NCI-H1048 (cell line): ENCODE results near the gene PRPF4.
"Not testable (repeated sequence)": the region's sequence is repeated elsewhere in the genome, so short reads cannot be mapped to it uniquely, and the experiment has no call there.

ENCODE experiments used
- DNase-seq: peaks from one replicate; lab custom pipeline; 2025; lab: John Stamatoyannopoulos, UW

The PRPF4 gene

DNA sequence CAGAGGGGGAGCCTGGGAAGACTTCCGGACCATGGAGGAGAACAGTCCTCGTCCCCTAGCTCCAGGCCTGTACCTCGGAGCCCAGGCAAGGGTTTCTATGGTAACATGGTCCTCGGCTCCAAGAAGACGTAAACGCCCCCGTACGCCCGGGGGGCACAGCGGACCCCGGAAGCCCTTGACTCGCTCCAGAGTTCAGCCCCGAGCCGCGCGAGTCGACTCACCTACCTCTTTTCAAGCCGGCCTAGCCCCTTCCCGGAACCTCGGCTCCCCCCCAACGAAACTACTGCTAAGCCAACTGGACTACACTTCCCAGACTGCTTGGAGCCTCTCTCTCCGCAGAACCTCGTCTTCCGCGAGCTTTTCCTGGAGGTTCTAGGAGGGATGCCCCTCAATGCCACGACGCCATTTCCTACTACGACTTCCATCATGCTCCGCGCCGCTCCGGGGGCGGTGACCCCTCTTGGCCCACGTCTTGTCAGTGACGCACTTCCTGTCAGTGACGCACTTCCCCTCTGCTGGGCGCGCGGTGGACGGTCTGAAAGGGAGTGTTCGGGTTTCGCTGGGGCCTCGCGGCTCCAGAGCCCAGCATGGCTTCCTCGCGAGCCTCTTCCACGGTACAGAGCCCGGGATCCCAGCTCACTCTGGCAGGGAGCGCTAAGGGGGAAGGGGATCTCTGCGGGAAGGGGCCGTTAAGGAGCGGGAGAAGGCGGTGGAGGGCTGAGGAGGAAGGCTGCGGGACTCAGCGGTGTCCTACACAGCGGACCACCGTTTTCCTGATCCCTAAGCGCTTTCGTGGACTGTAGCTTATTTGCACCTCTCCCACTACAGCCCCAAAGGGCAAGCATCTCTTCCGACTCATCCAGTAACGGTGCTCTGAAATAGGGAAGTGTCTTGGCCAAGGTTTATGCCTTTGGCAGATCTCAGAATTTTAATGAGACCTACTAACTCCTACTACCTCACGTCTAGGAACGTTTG lies at the start of gene PRPF4, which contains the start of gene CDC26:
Gene PRPF4 (plus strand): TSS at position 502 of the 975 bp plus-strand sequence. CDS start 86 bp downstream, at position 588.
Gene CDC26 (minus strand): TSS at position 416 of the 975 bp plus-strand sequence. CDS start 3,065 bp downstream, outside the sequence.
- peak; percentile 94 for DNase-seq

DNA sequence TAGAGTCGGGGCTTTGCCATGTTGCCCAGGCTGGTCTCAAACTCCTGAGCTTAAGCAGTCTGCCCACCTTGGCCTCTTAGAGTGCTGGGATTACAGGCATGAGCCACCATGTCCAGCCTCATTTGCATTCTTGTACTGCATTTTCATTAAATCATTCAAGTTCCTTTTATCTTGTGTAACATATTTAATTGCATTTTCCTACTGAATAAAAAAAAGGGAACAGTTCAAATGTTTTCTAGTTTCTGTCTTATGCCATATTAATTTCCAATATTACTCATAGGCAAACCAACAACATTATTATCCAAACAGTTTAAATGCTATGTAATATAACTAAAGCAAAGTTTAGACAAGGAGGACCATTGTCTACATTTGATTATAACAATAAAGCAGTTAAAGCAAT lies 48.0 kb upstream of the PRPF4 start:
- no peak for DNase-seq

DNA sequence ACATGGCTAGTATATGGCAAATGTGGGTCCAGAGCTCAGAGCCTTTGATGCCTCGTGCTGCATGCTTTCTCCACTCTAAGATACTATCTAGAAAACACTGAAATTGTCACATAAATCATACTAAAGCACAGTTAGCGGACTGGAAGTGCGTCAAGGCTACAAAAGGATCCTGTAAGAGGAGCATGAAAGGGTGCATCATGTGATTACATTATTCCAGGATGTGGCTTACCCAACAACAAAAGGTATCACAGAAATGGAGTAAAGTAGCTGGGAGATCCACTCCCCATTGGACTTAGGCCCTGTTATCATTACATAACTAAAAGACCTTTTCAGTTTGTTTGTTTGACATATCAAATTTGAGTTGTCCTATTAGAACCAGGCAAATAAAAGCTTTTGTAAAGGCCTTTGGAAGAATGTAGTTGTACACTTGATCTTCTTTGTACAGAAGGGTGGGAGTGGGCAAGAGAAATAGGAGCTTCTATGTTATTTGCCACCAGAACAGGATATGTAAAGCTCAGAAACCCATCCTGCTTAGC lies 47.3 kb upstream of the PRPF4 start:
- DNase-seq: no peak

GRCh38 chr9:113231701-113232100 lies 43.8 kb upstream of the PRPF4 start:
- DNase-seq: no peak

DNA sequence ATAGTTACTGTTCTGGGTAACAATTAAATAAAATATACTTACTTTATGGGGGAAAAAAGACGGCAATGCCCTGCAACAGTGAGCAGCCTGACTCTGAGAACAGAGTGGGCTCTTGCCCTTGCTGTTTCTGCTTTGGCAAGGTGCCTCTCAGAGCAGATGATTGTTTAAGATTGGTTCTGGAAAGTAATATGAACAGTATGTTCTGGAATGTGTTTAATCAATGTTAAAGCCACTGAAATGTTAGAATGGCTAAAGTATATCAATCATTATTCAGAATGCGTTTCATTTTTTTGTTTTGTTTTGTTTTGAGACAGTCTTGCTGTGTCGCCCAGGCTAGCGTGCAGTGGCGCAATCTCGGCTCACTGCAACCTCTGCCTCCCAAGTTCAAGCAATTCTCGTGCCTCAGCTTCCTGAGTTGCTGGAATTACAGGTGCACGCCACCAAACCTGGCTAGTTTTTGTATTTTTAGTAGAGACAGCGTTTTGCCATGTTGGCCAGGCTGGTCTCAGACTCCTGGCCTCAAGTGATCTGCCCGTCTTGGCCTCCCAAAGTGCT lies 39.7 kb upstream of the PRPF4 start:
- not testable (repeated sequence) for DNase-seq

GRCh38 chr9:113237026-113237425 lies 38.4 kb upstream of the PRPF4 start:
- no peak for DNase-seq

DNA sequence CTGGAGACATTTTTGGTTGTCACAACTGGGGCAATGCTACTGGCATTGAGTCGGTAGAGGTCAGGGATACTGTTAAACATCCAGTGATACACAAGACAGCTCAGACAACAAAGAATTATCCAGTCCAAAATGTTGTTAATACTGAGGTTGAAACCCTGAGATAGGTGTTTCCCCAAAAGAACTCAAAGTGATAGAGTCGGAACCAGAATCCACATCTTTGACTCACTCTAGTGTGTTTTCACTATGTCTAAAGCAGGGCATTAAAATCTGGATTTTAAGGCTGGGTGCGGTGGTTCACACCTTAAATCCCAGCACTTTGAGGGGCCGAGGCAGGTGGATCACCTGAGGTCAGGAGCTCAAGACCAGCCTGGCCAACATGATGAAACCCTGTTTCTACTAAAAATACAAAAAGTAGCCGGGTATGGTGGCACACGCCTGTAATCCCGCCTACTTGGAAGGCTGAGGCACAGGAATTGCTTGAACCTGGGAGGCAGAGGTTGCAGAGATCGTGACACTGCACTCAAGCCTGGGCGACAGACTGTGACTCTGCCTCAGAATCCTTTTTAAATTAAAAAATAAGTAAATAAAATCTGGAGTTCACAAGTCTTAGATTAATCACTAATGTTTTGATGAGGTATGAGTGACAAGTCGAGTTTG lies 37.1 kb upstream of the PRPF4 start:
- no peak for DNase-seq

GRCh38 chr9:113238859-113239232 lies 36.6 kb upstream of the PRPF4 start:
- DNase-seq: no peak

DNA sequence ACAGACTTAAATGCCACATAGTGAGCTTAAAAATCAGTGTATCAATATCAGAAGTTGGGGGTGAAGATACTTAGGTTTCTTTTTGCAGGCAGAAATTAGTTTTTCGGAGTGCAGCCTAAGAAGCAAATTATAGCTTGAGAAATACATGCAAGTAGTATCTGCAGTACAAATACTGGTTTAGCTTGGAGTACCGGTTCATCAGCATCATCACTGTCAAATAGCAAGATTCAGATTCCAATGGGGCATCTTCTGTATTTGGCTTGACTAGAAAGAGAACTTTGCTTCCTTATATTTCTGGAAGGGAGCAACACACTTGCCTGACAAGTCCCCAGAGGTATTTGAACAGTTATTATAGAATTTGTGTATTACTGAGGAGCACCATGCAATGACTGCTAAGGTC lies 34.3 kb upstream of the PRPF4 start:
- DNase-seq: no peak

- DNase-seq: no peak
Observed at GRCh38 chr9:113244556-113244955, 30.9 kb upstream of the PRPF4 start.

DNA sequence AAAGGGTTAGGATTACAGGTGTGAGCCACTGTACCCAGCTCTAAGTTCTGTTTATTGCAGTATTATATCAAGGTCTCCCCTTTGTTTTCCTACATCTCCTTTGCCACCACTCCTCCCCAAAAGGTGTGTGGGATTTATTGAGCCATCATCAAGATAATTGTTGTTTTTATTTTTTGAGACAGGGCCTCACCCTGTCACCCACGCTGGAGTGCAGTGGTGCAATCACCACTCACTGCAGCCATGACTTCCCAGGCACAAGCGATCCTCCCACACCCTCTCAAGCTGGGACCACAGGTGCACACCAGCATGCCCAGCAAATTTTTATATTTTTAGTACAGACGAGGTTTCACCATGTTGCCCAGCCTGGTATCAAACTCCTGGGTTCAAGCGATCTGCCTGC lies 29.6 kb upstream of the PRPF4 start:
- DNase-seq: no peak

GRCh38 chr9:113246928-113247327 lies 28.5 kb upstream of the PRPF4 start:
- no peak for DNase-seq

DNA sequence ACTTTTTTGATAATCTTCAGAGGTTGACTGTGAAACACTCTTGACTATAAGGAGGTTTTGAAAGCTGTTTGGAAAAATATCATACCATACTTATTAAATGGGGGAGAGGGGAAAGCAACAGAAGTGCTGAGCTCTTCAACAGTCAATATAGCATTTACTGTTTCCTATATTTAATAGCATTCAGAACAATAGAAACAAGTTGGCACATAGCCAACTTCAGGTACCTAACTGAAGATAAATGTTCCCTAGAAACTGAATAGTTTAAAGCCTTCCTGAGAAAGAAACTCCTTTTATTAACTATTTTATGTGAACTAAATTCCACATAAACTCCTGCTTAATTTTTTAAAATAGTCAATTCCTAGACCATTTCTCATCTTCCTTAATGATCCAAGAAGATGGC lies 27.8 kb upstream of the PRPF4 start:
- no peak for DNase-seq

DNA sequence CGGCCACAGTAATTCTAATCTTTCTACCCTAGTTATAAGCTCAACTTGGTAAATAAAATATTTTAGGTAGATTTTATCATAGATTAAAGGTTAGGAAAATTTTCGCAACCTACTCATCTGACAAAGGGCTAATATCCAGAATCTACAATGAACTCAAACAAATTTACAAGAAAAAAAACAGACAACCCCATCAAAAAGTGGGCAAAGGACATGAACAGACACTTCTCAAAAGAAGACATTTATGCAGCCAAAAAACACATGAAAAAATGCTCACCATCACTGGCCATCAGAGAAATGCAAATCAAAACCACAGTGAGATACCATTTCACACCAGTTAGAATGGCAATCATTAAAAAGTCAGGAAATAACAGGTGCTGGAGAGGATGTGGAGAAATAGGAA lies 25.8 kb upstream of the PRPF4 start:
- DNase-seq: not testable (repeated sequence)

DNA sequence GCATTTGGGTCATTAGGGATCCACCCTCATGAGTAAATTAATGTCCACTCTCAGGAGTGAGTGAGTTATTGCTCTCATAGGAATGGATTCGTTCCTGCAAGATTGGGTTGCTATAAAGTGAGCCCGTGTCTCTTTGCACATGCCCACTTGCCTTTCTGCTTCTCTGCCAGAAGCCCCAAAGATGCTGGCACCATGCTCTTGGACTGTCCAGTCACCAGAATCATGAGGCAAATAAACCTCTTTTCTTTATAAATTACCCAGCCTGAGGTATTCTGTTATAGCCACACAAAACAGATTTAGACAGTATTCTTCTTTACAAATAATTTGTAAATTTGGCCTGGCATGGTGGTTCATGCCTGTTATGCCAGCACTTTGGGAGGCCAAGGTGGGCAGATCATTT lies 24.7 kb upstream of the PRPF4 start:
- no peak for DNase-seq

- DNase-seq: no peak
Observed at GRCh38 chr9:113254991-113255390, 20.5 kb upstream of the PRPF4 start.

DNA sequence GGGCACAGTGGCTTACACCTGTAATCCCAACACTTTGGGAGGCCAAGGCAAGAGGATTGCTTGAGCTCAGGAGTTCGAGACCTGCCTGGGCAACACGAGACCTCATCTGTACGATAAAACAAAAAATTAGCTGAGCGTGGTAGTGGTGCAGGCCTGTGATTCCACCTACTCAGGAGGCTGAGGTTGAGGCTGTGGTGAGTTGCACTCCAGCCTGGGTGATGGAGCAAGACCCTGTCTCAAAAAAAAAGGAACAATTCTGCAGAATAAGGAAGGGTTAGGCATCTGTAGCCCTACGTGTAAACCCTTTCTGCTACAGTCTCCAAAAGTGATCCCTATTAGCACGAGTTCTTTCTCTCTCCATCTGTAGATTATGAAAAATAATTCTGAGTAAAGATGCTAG lies 20.0 kb upstream of the PRPF4 start:
- DNase-seq: no peak

DNA sequence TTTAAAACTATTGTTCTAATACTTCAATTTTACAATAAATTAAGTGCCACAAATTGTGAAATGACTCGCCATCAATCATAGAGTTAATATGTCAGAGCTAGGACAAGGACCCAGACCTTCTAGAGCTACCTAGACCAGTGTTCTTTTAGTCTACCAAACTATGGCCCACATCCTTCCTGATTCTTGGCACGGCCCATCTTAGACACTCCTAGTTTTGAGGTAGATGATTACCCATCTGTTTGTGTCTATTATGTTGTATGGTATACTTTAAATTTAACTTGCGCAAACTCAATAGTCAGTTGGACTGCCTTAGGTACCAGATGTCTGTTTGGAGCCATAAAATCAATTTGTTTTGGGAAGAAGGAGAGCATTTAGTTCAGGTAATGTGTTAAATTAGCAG lies 17.6 kb upstream of the PRPF4 start:
- no peak for DNase-seq

DNA sequence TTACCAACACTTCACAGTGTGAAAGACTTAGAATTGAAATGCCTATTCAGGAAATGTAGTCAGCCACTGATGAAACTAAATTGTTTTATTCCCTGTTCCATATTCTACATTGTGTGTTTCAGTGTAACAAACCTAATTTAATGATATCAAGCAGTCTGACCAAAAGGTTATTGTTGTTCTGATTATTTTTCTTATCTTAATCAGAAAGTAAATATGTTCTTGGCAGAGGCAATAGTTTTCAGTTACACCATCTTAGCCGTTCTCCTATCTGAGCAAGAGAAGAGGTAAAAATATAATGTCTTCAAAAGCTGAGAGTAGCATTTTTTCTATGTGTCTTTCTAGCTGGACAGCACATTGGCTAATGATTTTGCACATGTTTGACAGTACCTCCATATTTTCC lies 17.2 kb upstream of the PRPF4 start:
- no peak for DNase-seq

DNA sequence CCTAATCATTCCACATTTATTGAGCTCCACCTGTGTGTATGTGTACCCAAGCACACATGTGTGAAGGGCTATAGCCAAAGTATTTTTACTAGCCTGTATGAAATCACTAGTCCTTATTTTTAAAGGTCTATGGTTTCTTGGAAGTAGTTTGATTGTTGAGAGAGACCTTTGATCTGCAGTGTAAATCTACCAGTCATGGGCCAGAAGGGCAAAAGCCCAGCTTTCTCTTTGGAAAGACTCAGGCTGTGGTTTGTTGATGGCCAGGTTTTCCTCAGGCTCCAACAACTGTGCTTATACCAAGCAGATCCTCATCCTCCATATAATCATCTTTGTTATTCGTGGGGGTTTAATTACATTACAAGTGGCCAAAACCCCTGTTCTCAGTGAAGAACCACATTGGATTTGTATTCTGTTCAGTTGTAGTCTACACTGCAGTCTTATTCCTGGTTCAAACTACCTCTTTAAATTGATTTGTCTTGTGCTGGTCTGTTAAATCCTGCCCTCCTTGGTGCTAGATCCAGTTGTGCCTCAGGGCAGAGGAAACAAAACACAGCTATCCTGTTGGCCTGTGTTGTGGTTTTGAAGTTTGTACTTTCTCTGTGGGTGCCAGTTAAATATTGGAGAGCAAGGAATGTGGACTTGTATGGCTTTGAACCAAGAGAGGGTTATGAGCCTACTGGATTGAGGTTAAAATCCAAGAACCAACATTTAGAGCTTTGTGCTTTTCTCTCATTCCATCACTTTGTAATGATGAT lies 13.4 kb upstream of the PRPF4 start:
- DNase-seq: no peak

- no peak for DNase-seq
Observed at GRCh38 chr9:113266174-113266573, 9.3 kb upstream of the PRPF4 start.
